Measurements from ENCODE around the gene FUT9.
"Not testable (repeated sequence)": the region's sequence is repeated elsewhere in the genome, so short reads cannot be mapped to it uniquely, and the experiment has no call there.

FUT9 gene

DNA sequence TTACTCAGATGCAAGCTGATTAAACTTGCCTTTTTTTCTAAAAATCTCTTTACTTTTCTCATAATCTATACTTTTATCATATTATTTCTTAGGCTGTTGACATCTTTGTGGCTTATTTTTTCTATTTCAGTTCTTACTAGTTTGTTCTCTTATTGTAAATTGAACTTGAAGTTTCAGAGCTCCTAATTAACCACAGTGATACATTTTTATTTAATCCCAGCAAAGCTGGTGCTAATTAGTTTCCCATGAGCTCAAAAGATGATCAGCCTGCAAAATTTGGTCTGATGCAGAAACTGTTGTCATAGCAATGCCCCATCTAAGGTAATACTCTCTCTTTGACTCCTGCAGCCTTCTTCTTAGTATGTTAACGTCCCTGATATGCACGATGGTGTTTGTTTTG, 170.3 kb downstream of the FUT9 start:
- no peak for DNase-seq (ENCODE audit: low read depth in 2 of 2)

DNA sequence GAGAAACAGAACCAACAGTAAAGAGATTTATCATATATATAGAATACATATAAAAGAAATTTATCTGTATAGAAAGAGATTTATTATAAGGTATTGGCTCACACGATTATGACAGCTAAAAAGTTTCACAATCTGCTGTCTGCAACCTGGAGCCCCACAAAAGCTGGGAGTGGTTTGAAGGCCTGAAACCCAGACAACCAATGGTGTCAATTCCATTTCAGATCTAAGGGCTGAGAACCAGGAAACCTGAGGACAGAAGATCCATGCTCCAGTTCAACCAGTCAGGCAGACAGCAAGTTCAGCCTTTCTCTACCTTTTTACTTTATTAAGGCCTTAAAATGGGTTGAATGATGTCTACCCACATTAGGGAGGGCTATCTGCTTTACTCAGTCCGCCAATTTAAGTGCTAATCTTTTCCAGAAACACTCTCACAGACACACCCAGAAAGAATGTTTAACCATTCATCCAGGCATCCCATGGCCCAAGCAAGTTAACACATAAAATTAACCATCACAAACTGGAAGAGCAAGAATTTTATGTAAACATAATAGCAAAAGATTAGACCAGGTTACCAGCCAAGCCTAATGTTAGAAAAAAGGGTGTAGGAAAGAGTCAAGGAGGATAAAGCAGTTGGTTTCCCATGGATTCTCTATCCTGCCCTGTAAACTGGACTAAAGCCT, 170.9 kb downstream of the FUT9 start:
- no peak for DNase-seq (ENCODE audit: low read depth in 2 of 2)

DNA sequence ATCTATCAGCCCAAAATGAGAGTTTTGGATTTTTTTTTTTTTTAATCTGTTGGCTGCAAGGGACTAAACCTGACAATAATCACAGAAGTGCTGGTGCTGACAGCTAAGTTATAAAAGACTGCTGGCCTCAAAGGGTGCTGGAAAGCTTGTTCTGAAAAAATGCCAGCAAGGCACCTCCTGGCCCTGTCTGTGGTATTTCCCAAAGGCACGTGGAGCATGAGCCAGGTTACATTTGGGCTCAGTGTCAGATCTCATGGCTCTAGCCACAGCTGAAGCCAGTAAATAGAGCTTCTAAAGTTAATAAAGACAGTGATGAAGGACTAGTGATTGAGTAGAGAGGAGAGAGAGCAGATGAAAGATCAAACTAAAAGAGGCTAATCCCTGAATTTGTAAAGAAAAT, 178.9 kb downstream of the FUT9 start:
- no peak for DNase-seq (ENCODE audit: low read depth in 2 of 2)

DNA sequence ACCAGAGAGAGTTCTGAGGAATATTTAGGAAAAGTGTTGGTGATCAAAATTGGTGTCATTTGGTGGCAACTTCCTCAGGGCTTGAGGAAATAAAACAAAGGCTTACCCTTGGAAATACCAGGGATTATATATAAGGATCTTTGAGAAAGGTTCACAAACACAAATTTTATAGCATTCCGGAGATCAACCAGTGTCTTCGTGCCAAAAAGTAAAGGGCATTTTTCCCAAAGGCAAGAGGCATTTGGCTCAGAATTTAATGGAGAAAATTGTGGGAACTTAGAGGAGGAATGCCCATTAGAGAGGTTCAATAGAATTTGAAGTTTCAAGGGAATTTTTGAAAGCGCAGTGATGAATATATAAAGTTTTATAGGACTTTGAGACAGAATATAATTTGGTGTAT, 179.5 kb downstream of the FUT9 start:
- no peak for DNase-seq (ENCODE audit: low read depth in 2 of 2)

DNA sequence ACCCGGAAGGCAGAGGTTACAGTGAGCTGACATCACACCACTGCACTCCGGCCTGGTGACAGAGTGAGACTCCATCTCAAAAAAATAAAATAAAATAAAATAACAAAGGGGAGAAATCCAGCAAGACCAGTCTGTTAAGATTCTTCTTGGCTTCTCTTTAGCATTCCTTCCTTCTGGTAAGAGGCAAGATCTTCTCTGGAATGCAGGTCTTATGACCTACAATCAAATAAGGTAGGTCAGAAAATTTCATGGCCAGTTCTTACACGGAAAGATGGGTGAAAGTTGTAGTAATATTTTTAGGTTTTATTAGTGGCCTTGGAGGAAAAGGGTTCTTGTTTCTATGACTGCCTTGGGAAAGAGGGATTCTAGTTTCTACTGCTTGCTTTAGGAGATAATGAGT, 180.9 kb downstream of the FUT9 start:
- DNase-seq (ENCODE audit: low read depth in 2 of 2), result no peak

DNA sequence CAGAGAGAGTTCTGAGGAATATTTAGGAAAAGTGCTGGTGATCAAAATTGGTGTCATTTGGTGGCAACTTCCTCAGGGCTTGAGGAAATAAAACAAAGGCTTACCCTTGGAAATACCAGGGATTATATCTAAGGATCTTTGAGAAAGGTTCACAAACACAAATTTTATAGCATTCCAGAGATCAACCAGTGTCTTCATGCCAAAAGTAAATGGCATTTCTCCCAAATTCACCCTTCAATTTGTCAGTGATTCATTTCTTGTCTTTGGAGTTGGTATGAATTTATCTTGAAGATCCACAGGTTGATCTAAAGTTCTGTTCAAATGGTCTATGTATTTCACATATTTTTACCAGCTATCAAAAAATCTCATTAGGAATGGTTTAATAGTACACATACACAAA, 181.5 kb downstream of the FUT9 start:
- no peak for DNase-seq (ENCODE audit: low read depth in 2 of 2)

DNA sequence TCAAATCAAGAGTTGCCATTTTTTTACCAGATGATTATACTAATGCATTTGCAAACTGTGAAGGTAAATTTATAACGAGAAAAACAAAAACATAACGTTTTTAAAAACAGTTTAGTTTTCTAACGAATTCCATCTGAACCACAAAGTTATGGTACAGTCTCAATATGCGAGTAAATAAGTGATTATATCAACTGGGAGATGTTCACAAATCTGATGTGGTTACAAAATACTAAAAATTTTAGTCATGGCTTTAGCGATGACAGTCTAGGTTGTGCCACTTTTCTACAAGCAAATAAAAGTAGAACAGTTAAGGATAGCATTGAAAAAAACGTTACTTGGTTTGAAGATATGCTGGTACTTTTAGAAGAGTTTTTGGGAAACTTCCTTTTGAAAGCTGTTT, 186.8 kb downstream of the FUT9 start:
- DNase-seq (ENCODE audit: low read depth in 2 of 2), result no peak

DNA sequence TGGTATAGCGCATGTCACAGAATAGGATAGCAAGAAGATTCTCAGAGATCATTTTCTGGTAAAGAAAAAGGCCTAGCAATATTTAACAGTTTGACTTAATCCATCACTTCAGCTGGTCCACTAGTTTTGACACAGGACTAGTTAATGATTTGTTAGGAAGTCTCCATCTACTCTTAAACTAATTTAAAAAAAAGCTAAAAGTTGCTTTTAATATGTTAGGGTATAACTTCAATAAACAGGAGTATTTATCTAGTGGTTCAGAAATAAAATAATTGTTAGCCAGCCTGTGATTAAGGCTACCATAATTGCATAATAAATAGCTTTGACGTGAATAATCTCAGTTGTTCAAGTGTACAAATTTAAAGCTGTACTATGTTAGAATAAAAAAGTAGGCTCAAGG, 195.6 kb downstream of the FUT9 start:
- DNase-seq (ENCODE audit: low read depth in 2 of 2), result no peak

DNA sequence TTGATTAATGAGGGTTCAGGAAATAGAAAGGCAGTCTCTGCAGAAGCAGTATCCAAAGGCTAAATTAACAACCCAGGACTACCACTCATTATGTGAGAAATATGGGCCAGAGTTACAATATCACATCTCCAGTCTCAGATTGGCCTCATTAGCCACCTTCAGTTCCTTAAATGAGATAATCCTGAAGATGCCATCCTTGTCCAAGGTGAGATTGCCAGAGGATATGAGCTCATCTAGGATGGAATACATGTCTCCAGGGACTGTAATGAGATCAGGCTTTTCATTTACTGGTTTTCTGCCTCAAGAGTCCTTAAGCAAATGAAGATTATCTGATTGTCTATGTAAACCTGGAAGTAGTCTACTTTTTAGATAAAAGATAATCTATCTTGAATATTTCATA, 196.3 kb downstream of the FUT9 start:
- DNase-seq (ENCODE audit: low read depth in 2 of 2), result no peak

DNA sequence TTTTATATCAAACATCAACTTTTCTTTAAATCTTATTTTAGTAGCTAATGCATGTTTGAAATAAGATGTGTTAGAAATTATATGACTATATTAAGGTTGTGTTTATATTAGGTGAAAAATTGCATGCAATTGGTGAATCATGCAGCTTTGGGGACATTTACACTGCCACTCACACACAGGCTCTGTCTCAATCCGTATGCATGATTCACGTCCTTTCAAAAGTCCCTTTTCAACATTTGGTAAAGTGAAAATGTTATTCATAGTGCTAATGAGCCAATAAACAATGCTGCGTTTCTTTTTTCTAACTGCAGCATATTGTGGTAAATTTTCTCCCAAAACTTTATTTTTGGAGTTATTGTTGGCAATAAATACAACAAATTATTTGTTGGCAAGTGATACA, 198.0 kb downstream of the FUT9 start:
- no peak for DNase-seq (ENCODE audit: low read depth in 2 of 2)

DNA sequence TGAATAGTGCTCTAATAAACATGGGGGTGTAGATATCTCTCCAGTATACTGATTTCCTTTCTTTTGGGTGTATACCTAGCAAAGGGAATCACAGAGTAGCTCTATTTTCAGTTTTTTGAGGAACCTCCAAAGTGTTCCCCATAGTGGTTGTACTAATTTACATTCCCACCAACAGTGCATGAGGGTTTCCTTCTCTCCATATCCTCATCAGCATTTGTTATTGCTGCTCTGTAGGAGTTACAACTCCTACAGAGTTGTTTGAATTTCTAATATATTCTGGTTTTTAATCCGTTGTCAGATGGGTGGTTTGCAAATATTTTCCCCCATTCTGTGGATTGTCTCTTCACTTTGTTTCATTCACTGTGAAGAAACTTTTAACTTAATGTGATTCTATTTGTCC, 207.9 kb downstream of the FUT9 start:
- no peak for DNase-seq (ENCODE audit: low read depth in 2 of 2)

DNA sequence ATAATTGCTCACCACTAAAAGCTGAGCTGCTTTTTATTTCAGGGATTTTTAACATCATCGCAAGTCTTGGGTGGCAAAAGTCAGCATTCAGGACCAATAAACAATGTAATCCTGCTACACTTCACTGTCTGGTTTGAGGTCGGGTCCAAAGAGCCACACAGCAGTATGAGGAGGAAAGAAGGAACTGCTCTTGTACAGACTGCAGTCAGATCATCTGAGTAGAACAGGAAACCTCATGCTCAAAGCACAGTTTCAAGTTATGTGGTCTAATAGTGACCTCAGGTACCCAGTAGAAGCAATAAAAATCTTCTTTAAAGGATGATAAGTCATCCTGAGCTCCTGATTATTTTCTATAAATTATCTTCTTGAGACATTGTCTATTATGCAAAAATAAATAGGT, 211.4 kb downstream of the FUT9 start:
- DNase-seq (ENCODE audit: low read depth in 2 of 2), result no peak

DNA sequence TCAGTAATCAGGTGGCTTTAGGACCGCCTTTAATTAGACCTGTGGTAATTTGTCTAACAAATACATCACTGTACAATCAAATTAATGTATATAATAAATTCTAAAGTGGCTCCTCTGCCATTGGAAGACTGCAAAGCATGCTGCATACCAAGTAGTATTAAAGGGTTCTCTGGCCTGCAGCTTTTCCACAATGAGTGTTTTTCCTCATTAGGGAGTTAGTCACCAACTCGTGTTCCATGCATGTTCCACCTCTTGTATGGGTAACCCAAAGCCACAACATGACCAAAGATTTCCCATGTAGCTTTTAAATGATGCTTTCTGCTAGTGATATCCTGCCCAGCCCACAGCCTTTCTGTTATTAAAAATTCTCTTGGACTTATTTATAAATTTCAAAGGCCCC, 218.7 kb downstream of the FUT9 start:
- no peak for DNase-seq (ENCODE audit: low read depth in 2 of 2)

DNA sequence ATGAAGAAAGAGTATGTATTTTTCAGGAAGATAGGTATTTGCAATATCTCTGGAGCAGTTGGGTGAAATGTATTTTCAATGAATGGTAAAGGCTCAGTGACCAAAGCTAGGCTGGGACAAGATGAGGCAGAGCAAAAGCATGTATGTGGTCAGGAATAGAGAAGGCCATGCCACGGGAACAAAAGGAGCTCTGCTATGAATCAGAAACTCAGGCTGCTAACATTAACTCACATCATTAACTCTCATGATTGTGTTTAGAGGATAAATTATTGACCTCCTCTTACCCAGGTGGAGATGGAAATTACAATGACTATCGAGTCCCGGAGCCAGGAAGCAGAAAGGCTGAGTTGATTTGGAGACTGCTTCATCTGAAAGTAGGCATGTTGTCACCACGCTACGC, 220.2 kb downstream of the FUT9 start:
- DNase-seq (ENCODE audit: low read depth in 2 of 2), result no peak

DNA sequence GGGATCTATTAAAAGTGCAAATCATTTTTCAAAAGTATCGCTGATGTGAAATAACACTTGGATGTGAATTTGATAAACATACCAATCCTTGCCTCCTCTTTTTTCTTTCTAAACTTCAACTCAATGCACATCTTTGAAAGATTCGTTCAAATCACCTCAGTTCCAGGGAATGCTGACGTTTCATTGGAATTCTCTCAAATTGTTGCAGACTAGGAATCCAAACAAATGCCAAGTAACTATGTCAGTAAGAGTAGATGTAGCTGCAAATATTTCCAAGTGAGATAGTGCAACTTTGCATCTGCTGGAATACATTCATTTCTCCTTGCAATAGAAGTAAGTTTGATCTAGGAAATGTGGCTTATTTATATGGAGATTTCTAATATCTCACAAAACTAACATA, 220.7 kb downstream of the FUT9 start:
- no peak for DNase-seq (ENCODE audit: low read depth in 2 of 2)

DNA sequence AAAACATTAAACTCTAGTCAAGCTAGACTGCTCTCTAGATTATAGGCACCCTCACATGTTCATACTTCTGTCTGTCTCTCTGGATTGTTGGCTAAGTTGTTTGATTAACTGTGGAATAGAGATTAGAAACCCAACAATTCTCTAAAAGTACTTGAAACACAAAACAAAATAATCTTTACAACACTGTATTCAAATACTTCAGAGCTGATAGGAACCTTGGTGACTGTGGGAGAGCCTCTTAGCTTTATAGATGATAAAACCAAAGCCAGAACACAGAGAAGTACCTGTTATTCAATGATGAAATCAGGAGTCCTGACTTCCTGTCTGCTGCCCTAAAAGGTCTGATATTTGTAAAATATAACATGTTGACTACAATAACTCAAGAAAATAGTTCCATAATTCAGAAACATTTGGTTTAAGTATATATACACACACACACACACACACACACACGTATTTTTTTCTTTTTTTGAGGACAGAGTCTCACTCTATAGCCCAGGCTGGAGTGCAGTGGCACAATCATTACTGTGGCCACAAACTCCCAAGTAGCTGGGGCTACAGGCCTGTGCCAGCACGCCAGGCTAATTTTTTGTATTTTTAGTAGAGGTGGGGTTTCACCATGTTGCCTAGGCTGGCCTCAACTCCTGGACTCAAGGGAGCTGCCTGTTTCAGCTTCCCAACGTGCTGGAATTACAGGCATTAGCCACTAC, 222.0 kb downstream of the FUT9 start:
- no peak for DNase-seq (ENCODE audit: low read depth in 2 of 2)

DNA sequence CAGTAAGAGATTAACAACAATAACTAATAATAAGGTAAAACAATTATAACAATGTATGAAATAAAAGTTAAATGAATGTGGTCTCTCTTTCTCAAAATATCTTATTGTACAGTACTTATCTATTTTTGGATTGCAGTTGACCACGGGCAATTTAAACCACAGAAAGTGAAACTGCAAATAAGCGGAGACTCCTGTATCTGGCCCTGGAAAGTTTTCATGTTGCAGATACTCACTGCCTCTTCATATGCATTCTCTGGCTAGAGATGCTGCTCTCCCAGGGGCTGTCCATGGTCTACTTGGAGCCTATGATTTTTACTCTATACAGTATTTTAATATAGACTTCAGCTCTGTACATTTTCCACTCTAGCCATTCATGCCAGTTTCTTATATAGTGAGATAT, 230.8 kb downstream of the FUT9 start:
- DNase-seq (ENCODE audit: low read depth in 2 of 2), result no peak

DNA sequence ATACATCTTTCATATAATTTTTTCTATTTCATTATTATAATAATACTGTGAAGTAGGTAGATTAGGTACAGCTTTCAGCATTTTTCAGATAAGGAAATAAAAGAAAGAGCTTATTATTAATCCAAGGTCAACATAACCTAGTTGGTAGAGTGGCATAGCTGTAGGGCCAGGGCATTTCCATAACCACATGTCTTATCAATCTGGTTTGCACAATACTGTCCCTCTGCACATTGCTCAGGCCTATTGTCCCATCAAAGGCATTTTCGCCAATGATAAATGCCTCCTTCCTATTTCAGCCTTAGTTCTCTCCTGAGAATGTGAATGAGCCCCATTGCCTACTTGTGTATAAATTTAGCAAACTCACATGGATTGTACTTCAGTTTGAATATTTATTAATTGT, 234.0 kb downstream of the FUT9 start:
- no peak for DNase-seq (ENCODE audit: low read depth in 2 of 2)

DNA sequence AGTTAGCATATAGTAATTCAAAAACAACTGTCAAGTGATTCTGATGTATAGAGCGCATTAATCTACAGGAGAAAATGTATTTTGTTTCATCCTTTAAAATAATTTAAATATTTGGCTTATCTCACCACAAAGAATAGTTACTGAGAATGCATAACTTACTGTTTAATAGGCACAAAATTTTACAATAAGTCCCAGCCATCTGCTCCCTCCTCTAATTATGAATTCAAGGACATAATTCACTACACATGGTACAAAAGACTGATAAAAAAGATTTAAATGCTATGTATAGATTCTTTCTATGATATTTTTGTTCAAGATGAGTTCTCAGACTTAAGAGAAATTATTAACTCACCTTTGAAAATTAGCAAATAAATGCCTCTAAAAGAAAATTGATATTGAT, 242.0 kb downstream of the FUT9 start:
- no peak for DNase-seq (ENCODE audit: low read depth in 2 of 2)

DNA sequence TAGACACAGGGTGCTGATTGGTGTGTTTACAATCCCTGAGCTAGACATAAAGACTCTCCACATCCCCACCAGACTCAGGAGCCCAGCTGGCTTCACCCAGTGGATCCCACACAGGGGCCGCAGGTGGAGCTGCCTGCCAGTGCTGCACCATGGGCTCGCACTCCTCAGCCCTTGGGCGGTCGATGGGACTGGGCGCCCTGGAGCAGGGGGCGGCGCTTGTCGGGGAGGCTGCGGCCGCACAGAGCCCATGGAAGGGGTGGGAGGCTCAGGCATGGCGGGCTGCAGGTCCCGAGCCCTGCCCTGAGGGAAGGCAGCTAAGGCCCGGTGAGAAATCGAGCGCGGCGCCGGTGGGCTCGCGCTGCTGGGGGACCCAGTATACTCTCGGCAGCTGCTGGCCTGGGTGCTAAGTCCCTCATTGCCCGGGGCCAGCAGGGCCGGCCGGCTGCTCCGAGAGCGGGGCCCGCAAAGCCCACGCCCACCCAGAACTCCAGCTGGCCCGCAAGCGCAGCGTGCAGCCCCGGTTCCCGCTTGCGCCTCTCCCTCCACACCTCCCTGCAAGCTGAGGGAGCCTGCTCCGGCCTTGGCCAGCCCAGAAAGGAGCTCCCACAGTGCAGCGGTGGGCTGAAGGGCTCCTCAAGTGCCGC, 245.1 kb downstream of the FUT9 start:
- DNase-seq (ENCODE audit: low read depth in 2 of 2), result not testable (repeated sequence)

All from stimulated activated CD4-positive, alpha-beta T cell treated with anti-CD3 and anti-CD28 coated beads, Interleukin-4, amount 100 ng/mL, for 48 hours (primary cell).